HG03558 (cell line): ENCODE data around the gene PRLH.
A peak's percentile ranks its signal among the peaks of the same experiment; 100 is the strongest.

Experiments used
- ATAC-seq: cut with Tn5 transposase; IDR thresholded peaks from one replicate; pipeline ENCODE4 v1.9.1; 2021; ENCODE audit warnings: moderate number of reproducible peaks; ENCODE audit not compliant: unreplicated experiment; ENCODE audit errors: extremely low read depth

PRLH gene

DNA sequence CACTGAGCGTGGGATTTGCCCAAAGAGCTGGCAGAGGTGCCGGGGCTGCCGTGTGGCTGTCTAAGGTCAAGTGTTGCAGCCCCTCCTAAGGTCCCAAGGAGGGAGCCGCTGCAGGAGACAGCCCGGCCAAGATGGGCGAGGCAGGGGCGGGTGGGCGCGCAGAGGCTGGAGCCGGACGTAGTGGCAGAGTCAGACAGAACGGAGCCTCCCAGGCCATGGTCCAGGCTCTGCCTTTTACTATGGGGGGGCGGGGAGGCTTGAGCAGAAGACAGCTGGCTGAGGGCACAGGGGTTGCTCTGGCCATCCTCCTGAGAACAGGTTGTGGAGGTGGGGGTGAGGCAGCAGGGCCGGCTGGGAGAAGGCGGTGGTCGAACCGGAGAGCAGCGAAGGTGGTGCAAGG, 27.5 kb upstream of the PRLH start:
- ATAC-seq, result no peak

DNA sequence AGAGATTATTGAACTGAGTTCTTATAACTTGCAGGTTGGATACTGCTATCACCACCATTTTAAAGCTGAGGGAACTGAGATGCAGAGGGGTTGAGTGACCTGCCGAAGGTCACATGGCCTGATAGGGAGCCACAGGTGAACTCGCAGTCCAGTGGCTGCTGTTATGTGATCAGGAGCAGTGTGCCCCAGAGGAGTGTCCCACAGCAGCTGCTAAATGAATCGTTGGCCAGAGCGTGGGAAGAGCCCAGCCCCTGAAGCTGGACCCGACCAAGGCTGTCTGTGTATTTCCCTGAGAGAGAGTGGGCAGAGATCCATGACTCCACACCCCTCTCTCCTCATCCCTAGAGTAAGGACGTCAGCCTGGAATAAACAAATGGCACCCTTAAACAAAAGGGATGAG, 26.7 kb upstream of the PRLH start:
- ATAC-seq, result no peak

DNA sequence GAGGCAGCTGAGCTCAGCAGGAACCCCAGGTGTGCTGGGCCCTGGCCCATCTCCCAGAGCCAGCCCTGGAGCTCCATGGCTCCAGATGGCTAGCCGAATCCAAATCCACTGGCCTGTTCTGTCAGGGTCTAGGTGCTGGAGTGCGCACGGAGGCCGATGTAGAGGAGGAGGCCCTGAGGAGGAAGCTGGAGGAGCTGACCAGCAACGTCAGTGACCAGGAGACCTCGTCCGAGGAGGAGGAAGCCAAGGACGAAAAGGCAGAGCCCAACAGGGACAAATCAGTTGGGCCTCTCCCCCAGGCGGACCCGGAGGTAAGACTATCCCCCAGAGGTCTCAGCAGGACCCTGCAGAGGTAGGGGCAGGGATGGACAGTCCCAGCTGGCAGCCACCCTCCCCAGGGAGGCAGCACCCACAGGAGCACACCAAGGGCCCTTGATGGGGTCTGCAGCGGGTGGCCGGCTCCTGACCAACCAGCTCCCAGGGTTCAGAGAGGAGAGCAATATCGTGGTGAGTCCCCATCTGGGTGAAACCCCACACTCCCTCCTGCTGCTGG, 26.1 kb upstream of the PRLH start:
- ATAC-seq, result no peak

DNA sequence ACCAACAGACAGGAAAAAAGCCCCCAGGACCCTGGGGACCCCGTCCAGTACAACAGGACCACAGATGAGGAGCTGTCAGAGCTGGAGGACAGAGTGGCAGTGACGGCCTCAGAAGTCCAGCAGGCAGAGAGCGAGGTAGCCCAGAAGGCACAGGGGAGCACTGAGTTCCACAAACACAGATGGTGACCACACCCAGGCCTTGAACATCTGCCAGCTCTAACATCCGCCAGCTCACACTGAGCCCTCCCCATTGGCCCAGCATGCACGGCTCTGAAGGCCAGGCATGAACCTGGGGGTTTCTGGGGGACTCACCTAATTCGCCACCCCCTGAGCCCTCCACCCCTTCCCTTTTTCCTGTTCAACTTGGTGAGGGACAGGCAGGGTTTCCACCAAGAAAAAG, 25.6 kb upstream of the PRLH start:
- ATAC-seq, result no peak

DNA sequence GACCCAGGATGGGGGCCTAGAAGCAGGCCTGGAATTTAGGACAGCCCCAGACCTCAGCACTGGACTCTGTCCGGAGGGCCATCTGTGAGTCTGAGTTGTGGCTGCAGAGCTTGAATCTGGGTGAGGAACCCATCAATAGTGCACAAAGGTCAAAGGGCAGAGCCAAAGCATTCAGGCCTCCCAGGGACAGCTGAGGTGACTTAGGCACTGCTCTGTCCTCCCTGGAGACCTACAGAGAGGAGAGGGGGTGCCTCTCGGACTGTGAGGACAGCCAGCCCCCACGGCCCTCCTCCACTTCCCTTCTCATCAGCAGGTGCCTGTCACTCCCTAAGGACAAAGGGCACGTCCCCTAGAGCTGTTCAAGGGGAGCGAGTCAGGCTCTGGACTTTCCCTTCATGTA, 25.1 kb upstream of the PRLH start:
- no peak for ATAC-seq

DNA sequence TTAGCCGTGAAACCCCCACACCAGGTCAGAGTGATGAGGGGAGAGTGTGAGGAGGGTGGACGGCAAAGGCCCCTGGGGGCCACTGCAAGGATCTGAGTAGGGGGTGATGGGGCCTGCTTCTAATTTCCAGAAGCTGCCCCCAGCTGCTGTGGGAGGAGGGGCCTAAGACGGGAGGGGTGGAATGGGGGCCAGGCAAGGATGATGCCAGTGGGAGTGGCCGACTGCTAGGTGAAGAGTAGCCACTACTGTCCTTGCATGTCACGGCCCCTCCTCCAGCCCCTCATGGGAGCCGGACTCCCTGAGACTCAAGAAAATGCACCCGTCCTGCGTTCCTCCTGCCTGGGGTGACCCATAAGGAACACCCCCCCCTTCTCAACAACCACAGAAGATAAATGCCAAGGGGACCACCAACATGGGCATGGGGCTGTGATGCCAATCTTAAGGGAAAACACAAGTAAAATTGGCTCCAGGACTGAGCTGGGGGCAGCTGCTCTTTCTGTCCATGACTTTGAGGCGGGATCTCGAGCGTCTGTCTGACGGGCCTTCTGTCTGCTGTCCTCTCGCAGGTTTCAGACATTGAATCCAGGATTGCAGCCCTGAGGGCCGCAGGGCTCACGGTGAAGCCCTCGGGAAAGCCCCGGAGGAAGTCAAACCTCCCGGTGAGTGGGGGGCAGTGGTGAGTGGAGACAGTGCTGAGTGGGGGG, 24.2 kb upstream of the PRLH start:
- no peak for ATAC-seq

DNA sequence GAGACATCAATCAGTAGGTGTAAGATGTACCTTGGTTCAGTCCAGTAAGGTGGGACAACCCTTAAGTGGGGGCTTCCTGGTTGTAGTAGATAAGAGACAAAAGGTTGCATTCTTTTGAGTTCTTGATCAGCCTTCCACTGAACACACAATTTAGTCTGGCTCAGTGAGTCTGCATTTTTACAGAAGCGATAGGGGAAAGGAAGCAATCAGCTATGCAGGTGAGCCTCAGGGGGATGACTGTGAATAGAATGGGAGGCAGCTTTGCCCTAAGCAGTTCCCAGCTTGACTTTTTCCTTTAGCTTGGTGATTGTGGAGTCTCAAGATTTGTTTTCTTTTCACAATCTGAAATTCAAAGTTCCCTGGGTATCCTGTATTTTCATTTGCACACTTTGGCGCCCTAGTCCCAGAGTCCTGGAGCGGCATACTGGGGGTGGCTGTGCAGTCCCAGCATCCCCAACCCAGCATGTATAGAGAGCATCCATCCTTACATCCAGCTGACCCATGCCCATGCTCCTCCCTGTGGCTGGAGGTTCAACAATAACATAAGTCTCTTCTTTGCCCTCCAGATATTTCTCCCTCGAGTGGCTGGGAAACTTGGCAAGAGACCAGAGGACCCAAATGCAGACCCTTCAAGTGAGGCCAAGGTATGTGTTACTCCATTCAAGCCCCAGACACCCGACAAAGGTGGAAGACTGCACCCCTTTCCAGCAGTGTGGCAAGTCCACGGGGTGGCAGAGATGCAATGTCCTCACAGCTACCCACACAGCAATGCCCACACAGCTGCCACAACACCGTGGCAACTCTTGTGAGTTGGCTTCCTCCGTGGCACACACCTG, 20.1 kb upstream of the PRLH start:
- no peak for ATAC-seq

DNA sequence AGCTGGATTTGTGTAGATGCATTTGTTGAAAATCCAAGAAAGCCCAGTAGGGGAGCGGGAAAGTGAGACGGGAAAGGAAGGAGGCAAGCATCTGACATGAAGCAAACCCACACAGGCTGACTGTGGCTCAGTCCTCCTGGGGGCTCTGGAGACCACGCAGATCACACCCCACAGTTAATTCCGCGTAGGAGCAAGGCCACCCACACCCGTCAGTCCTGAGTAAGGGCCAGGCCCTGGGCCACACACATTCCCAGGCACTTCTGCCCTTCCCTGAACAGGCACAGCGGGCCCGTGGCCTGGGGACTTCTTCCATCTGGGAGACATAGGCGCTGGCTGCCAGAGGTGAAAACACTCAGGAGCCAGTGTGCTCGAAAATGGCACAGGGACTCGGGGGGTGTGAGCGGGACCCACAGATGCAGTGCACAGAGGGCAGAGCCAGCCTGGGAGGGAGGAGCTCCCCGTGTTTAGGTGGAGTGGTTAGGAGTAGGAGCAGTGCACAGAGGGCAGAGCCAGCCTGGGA, 19.4 kb upstream of the PRLH start:
- no peak for ATAC-seq

DNA sequence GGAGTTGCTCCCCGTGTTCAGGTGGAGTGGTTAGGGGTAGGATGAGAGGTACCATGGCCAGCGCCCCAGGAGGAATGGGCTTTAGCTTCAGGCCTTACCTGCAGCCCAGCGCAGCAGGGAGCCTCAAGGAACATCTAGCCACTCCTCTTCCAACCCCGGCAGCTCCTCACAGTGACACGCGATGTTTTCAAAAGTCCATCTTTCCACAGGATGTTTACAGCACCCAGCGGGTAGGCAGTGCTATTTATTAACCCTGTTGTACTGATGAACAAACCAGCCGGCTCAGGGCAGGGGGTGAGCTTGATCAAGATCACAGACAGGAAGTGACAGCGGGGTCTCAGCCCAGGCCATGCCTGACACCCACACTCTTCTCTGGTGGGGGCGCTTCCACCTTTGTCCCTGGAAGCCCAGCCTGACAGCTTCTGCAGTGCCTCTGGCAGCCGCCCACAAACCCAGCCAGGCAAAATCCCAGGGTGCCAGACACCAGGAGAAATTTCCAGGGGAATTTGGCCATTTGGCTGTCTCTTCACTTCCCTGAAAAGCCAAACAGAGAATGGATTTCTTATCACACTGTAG, 18.4 kb upstream of the PRLH start:
- no peak for ATAC-seq

DNA sequence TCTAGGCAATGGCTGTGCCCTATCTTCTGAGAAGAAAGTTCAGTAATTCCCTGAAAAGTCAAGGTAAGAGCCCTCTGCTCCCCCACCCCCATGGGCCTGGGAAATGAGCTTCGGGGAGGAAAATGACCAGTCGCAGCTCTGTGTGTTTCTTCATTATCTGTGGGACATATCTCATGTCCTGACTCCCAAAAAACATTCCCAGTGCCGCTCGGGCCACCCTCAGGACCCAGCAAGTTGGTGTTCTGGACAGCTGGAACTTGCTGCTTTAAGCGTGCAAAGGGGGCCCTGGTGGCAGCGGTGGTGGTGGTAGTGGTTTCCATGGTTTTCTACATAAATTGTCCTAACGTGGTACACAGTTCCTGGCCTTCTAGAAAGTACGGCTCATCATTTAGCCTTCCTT, 17.2 kb upstream of the PRLH start:
- ATAC-seq, result no peak

DNA sequence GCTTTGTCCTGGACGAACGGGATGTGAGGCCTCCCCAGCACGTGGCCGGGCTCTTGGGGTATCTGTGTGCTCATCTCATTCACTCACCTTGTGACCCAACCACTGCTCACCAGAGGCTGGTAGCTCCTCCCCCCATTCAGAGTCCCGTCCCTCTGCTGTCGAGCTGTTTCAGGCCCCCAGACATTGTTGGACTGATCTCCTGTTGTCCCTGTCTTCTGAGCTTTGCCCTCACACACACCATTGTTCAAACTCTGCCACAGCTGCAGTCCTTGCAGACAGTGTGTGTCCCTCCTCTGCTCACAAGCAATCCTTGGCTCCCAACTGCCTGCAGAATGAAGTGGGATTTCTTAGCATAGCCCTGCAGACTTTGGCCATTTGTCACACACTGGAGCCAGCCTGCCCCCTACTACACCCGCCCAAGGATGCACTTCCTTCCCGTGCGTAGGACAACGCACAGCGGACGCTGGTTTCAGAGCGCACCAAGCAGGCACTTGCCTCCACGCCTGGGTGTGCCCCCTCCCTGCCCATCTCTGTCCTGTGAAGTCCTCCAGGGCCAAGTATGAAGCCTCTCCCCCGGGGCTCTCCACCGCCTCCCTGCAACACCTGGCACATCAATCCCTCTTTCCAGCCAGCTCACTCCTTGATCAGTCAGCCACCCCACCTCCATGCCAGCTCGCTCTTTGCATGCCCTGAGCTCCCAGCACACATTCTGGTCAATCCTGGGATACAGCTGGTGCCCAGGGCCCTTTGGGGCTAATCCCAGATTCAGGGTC, 16.5 kb upstream of the PRLH start:
- ATAC-seq, result no peak

DNA sequence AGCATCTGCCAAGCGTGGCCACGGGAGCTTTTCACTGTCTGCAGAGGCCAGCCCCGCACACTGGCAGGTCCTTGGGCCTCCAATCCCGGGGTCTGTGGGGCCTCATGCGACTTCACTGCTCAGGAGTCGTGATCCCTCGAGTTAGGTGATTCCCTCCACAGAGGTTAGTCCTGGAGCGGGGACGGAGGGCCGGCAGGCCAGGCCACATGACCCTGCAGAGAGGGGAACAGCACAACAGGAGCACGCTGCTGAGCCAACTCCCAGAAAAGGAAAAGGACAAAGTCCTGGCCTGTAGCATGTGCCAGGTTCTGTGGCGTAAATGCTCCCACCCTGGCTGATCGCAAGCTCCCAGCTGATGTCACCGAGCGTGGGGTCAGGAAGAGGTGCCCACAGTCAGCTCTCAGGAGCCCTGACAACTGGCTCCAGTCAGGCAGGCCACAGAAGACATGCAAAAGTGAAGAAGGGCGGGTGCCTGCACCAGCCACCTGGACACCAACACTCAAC, 15.3 kb upstream of the PRLH start:
- ATAC-seq, result no peak

DNA sequence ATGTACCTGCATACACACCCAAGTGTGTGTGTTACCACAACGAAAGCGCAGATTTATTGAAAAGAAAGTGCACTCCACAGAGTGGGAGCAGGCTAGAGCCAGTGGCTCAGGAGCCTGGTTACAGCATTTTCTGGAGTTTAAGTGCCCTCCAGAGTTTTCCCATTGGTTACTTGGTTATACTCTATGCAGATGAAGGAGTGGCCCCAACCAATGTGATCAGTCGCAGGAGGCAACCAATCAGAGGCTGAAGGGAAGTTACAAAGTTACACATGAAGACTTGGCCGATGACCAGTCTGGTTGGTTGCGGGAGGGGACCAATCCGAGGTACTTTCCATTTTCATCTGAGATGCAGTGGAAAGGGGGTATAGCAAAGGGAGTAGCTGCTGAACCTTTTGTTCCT, 13.5 kb upstream of the PRLH start:
- no peak for ATAC-seq

DNA sequence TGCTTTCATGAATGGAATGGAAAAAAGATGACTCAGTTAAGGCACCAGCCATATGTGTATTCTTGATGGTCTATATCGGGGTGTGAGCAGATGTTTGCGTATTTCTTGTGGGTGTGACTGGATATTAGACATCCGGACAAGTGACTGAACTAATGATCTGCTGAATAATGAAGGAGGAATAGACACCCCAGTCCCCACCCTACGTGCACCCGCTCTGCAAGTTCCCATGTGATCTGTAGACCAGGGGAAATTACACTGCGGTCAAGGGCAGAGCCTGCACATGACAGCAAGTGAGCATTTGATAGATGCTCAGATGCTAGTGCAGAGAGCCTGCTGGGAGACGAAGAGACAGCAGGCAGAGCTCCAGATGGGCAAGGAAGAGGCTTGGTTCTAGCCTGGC, 12.4 kb upstream of the PRLH start:
- no peak for ATAC-seq

DNA sequence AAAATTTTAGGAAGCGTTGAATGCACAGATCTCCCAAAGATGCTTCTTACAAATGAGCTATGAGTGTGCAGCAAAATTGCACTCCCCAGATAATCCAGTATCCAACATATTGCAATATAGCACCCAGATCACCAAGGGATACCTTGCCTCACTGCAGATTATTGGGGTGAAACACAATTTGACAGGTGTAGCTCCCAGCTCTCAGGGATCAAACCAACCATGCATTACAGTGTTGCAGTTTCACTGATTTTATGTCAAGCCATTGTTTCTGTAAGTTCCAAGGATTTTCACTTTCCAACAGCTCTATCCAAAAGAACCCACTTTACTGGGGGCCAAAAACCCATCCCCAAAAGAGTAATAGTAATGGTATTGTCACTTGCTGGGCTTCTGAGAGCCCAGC, 10.8 kb upstream of the PRLH start:
- no peak for ATAC-seq

DNA sequence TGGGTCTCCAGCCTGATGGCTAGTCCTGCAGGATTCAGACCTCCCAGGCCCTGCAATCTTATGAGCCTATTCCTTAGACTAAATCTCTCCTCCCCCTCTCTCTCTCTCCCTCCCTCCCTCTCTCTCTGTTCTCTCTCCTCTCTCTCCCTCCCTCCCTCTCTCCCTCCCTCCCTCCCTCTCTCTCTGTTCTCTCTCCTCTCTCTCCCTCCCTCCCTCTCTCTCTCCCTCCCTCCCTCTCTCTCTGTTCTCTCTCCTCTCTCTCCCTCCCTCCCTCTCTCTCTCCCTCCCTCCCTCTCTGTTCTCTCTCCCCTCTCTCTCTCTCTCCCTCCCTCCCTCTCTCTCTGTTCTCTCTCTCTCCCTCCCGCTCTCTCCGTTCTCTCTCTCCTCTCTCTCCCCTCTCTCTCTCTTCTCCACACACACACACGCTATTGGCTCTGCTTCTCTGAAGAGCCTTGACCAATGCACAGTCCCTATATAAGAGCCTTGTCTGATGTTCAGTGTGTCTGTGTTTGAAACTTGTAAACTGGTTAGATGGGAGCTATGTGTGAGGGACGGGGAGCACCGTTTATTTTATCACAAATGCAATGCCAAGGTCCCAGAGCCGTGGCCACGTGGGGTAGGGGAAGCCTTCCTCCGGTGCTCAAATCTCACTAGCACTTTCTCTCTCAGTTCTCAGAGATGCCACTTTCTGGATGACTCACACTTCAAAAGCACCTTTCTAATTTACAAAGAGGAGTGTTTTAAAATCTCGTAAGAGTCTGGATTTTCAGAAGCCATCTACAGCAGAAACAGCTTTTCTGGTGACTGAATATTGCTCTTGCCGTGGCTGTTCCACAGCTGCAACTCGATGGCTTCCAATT, 9.4 kb upstream of the PRLH start:
- peak; percentile 78 for ATAC-seq

DNA sequence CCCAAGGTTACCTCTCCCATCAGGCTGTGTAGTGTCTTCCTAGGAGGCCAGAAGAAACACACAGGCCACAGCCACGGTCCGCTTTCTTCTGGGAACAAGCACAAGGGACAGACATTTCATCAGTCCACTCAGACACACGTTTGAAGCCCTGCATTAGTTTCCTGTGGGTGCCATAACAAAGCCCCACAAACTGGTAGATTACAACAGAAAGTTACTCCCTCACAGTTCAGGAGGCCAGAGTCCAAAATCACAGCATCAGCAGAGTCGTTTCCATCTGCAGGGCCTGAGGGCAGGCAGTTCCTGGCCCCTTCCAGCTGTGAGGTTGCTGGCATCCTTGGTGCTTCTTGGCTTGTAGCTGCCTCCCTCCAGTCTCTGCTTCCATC, 8.8 kb upstream of the PRLH start:
- no peak for ATAC-seq

DNA sequence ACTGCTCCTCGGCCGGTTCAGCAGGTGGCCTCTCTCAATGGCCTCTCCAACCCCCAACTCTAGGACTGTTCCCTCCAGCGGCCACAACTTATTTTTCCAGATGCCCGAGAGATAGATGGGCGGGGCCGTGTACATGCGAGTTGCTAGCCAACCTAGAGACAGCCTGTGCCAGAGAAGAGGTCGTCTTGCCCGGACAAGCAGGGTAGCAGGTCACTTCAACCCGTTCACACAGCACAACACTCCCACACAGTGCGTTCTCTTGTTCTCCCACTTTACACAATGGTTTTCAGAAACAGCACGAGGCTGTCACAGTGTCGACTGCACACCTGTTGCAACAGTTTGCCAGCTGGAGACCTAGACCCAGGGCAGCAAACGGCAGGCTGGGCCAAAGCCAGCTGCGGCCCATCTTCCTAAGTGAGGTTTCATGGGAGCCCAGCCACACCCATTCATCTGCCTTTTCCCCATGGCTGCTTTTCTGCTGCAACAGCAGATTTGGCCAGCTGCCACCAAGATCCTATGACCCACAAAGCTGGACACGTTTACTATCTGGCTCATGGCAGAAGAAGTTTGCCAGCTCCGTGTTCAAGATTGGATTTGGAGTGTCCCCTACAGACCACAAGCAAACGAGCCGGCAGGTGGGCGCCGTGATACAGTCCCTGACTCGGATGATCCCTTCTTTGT, 7.3 kb upstream of the PRLH start:
- ATAC-seq, result no peak

DNA sequence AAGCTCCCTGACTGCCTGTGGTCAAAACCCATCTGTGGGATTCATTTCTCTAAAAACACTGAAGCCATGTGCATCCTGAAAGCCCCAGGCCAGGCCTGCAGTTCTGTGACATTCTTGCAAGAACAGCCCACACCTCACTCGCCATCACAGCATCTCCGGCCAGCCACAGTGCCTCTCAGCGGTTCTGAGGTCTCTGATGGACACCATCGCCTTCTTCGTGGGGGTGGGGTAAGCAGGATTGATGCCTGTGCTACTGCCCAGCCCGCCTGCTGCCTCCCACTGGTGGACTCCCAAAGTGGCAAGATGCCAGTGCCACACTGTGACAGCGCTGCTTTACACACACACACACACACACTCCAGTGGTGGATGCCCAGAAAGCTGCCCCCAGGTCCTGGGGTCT, 5.2 kb upstream of the PRLH start:
- ATAC-seq, result no peak
